HG02642 (cell line): Measurements from ENCODE around the gene MAT2A.
"Not testable (repeated sequence)": the region's sequence is repeated elsewhere in the genome, so short reads cannot be mapped to it uniquely, and the experiment has no call there.

ENCODE experiments used
- ATAC-seq: cut with Tn5 transposase; IDR thresholded peaks from one replicate; pipeline ENCODE4 v1.9.1; 2021; ENCODE audit warnings: mild to moderate bottlenecking; ENCODE audit not compliant: unreplicated experiment, poor library complexity

Gene MAT2A

GRCh38 chr2:85523903-85524335 is 15.0 kb upstream of the MAT2A start:
- ATAC-seq: no peak

- ATAC-seq: no peak
These were observed 14.5 kb upstream of the MAT2A start for GRCh38 chr2:85524336-85524908.

- ATAC-seq: no peak
These were observed 13.9 kb upstream of the MAT2A start for GRCh38 chr2:85525029-85525428.

GRCh38 chr2:85525567-85525966 is 13.4 kb upstream of the MAT2A start:
- ATAC-seq: no peak

- no peak for ATAC-seq
These were observed 11.2 kb upstream of the MAT2A start for GRCh38 chr2:85527787-85528186.

- no peak for ATAC-seq
These were observed 10.6 kb upstream of the MAT2A start for GRCh38 chr2:85528355-85528754.

- ATAC-seq: no peak
These were observed 9.2 kb upstream of the MAT2A start for GRCh38 chr2:85529809-85530208.

- ATAC-seq: no peak
These were observed 7.4 kb upstream of the MAT2A start for GRCh38 chr2:85531589-85531988.

- ATAC-seq: no peak
These were observed 4.9 kb upstream of the MAT2A start for GRCh38 chr2:85534099-85534498.

GRCh38 chr2:85534881-85535280 is 4.1 kb upstream of the MAT2A start:
- ATAC-seq: no peak

GRCh38 chr2:85536479-85536878 is 2.5 kb upstream of the MAT2A start:
- ATAC-seq: no peak

- ATAC-seq: no peak
These were observed 1.1 kb upstream of the MAT2A start for GRCh38 chr2:85537600-85538506.

GRCh38 chr2:85539361-85540132 is 579 bp downstream of the MAT2A start:
- peak; percentile 43 for ATAC-seq

GRCh38 chr2:85540133-85540648 is 1.2 kb downstream of the MAT2A start:
- ATAC-seq: no peak

GRCh38 chr2:85541262-85541661 is 2.3 kb downstream of the MAT2A start:
- ATAC-seq: no peak

- ATAC-seq: no peak
These were observed 2.9 kb downstream of the MAT2A start for GRCh38 chr2:85541753-85542457.

GRCh38 chr2:85542777-85543176 is 3.8 kb downstream of the MAT2A start:
- no peak for ATAC-seq

GRCh38 chr2:85544254-85544691 is 5.3 kb downstream of the MAT2A start:
- ATAC-seq: not testable (repeated sequence)

- ATAC-seq: not testable (repeated sequence)
These were observed 6.2 kb downstream of the MAT2A start for GRCh38 chr2:85544915-85545779.
